ENCODE measurements around the gene IL2RG.

DNA sequence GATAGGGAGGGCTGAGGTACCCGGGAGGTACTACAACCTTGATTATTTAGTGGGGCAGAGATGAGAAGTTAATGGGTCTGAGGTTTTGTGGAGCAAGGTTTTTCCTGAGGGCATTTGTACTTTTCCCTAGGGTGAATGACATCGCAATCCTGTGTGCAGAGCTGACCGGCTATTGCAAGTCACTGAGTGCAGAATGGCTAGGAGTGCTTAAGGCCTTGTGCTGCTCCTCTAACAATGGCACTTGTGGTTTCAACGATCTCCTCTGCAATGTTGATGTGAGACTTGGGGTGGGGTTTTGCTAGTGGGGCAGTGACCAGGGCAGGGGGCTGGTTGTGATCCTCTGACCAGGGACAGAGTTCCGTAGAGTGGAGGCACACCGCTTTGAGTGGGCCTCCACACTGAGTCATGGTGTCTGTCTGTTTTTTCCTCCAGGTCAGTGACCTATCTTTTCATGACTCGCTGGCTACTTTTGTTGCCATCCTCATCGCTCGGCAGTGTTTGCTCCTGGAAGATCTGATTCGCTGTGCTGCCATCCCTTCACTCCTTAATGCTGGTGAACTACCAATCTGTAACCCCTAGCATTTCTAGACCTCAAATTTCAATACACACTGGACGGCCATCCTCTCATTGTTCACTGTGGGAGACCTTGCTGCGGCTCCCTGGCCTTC, 16.9 kb upstream of the IL2RG start:
- TF ChIP-seq, protein P1, sequence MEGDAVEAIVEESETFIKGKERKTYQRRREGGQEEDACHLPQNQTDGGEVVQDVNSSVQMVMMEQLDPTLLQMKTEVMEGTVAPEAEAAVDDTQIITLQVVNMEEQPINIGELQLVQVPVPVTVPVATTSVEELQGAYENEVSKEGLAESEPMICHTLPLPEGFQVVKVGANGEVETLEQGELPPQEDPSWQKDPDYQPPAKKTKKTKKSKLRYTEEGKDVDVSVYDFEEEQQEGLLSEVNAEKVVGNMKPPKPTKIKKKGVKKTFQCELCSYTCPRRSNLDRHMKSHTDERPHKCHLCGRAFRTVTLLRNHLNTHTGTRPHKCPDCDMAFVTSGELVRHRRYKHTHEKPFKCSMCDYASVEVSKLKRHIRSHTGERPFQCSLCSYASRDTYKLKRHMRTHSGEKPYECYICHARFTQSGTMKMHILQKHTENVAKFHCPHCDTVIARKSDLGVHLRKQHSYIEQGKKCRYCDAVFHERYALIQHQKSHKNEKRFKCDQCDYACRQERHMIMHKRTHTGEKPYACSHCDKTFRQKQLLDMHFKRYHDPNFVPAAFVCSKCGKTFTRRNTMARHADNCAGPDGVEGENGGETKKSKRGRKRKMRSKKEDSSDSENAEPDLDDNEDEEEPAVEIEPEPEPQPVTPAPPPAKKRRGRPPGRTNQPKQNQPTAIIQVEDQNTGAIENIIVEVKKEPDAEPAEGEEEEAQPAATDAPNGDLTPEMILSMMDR (conservative IDR thresholded peaks at IDR 0.05; ENCODE audit: low read depth in 2 of 2): no peak
- no peak for TF ChIP-seq JUNB (IDR thresholded peaks at IDR 0.05; ENCODE audit: unreplicated experiment)
- TF ChIP-seq ZNF331 (CRISPR knock-in tag; IDR thresholded peaks at IDR 0.05; ENCODE audit: low read depth): no peak
- TF ChIP-seq, protein P2, sequence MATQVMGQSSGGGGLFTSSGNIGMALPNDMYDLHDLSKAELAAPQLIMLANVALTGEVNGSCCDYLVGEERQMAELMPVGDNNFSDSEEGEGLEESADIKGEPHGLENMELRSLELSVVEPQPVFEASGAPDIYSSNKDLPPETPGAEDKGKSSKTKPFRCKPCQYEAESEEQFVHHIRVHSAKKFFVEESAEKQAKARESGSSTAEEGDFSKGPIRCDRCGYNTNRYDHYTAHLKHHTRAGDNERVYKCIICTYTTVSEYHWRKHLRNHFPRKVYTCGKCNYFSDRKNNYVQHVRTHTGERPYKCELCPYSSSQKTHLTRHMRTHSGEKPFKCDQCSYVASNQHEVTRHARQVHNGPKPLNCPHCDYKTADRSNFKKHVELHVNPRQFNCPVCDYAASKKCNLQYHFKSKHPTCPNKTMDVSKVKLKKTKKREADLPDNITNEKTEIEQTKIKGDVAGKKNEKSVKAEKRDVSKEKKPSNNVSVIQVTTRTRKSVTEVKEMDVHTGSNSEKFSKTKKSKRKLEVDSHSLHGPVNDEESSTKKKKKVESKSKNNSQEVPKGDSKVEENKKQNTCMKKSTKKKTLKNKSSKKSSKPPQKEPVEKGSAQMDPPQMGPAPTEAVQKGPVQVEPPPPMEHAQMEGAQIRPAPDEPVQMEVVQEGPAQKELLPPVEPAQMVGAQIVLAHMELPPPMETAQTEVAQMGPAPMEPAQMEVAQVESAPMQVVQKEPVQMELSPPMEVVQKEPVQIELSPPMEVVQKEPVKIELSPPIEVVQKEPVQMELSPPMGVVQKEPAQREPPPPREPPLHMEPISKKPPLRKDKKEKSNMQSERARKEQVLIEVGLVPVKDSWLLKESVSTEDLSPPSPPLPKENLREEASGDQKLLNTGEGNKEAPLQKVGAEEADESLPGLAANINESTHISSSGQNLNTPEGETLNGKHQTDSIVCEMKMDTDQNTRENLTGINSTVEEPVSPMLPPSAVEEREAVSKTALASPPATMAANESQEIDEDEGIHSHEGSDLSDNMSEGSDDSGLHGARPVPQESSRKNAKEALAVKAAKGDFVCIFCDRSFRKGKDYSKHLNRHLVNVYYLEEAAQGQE (IDR thresholded peaks at IDR 0.05; ENCODE audit: unreplicated experiment): no peak
- no peak for TF ChIP-seq EZH2 (IDR thresholded peaks at IDR 0.05; ENCODE audit: low read depth, unreplicated experiment)
- no peak for TF ChIP-seq CREB1 (CRISPR knock-in tag; IDR thresholded peaks at IDR 0.05; ENCODE audit: low read depth)
- TF ChIP-seq POLR2AphosphoS5 (IDR thresholded peaks at IDR 0.05; ENCODE audit: low read depth): no peak
- no peak for TF ChIP-seq EZH2phosphoT487 (IDR thresholded peaks at IDR 0.05; ENCODE audit: unreplicated experiment)
- TF ChIP-seq, protein P3, sequence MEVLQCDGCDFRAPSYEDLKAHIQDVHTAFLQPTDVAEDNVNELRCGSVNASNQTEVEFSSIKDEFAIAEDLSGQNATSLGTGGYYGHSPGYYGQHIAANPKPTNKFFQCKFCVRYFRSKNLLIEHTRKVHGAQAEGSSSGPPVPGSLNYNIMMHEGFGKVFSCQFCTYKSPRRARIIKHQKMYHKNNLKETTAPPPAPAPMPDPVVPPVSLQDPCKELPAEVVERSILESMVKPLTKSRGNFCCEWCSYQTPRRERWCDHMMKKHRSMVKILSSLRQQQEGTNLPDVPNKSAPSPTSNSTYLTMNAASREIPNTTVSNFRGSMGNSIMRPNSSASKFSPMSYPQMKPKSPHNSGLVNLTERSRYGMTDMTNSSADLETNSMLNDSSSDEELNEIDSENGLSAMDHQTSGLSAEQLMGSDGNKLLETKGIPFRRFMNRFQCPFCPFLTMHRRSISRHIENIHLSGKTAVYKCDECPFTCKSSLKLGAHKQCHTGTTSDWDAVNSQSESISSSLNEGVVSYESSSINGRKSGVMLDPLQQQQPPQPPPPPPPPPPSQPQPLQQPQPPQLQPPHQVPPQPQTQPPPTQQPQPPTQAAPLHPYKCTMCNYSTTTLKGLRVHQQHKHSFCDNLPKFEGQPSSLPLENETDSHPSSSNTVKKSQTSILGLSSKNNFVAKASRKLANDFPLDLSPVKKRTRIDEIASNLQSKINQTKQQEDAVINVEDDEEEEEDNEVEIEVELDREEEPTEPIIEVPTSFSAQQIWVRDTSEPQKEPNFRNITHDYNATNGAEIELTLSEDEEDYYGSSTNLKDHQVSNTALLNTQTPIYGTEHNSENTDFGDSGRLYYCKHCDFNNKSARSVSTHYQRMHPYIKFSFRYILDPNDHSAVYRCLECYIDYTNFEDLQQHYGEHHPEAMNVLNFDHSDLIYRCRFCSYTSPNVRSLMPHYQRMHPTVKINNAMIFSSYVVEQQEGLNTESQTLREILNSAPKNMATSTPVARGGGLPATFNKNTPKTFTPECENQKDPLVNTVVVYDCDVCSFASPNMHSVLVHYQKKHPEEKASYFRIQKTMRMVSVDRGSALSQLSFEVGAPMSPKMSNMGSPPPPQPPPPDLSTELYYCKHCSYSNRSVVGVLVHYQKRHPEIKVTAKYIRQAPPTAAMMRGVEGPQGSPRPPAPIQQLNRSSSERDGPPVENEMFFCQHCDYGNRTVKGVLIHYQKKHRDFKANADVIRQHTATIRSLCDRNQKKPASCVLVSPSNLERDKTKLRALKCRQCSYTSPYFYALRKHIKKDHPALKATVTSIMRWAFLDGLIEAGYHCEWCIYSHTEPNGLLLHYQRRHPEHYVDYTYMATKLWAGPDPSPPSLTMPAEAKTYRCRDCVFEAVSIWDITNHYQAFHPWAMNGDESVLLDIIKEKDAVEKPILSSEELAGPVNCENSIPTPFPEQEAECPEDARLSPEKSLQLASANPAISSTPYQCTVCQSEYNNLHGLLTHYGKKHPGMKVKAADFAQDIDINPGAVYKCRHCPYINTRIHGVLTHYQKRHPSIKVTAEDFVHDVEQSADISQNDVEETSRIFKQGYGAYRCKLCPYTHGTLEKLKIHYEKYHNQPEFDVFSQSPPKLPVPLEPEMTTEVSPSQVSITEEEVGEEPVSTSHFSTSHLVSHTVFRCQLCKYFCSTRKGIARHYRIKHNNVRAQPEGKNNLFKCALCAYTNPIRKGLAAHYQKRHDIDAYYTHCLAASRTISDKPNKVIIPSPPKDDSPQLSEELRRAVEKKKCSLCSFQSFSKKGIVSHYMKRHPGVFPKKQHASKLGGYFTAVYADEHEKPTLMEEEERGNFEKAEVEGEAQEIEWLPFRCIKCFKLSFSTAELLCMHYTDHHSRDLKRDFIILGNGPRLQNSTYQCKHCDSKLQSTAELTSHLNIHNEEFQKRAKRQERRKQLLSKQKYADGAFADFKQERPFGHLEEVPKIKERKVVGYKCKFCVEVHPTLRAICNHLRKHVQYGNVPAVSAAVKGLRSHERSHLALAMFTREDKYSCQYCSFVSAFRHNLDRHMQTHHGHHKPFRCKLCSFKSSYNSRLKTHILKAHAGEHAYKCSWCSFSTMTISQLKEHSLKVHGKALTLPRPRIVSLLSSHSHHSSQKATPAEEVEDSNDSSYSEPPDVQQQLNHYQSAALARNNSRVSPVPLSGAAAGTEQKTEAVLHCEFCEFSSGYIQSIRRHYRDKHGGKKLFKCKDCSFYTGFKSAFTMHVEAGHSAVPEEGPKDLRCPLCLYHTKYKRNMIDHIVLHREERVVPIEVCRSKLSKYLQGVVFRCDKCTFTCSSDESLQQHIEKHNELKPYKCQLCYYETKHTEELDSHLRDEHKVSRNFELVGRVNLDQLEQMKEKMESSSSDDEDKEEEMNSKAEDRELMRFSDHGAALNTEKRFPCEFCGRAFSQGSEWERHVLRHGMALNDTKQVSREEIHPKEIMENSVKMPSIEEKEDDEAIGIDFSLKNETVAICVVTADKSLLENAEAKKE (CRISPR knock-in tag; IDR thresholded peaks at IDR 0.05): no peak
- no peak for TF ChIP-seq STAT1 (IDR thresholded peaks at IDR 0.05; ENCODE audit: unreplicated experiment)
- TF ChIP-seq, protein P4, sequence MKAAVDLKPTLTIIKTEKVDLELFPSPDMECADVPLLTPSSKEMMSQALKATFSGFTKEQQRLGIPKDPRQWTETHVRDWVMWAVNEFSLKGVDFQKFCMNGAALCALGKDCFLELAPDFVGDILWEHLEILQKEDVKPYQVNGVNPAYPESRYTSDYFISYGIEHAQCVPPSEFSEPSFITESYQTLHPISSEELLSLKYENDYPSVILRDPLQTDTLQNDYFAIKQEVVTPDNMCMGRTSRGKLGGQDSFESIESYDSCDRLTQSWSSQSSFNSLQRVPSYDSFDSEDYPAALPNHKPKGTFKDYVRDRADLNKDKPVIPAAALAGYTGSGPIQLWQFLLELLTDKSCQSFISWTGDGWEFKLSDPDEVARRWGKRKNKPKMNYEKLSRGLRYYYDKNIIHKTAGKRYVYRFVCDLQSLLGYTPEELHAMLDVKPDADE (IDR thresholded peaks at IDR 0.05): no peak

Measured in GM23338 (cell line).